ENCODE data around the gene AGBL3.

DNA sequence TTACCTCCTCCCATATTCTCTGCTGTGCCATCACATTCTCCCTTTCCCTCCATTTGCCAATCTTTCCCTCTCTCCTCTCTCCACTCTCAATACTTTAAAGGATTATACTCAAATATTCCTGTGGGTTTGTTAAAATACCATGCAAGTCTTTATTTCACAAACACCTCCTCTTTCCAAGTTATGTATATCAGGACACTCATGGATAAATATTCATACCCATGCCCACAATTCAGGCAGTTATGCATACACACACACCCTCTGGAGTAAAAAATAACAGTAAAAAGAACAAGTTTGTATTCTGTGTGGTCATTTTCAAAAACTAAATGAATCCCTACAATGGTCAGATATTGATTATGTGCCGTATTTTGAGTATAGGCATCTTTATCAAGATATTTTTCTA is 88.2 kb downstream of the AGBL3 start:
- TF ChIP-seq, protein P1, sequence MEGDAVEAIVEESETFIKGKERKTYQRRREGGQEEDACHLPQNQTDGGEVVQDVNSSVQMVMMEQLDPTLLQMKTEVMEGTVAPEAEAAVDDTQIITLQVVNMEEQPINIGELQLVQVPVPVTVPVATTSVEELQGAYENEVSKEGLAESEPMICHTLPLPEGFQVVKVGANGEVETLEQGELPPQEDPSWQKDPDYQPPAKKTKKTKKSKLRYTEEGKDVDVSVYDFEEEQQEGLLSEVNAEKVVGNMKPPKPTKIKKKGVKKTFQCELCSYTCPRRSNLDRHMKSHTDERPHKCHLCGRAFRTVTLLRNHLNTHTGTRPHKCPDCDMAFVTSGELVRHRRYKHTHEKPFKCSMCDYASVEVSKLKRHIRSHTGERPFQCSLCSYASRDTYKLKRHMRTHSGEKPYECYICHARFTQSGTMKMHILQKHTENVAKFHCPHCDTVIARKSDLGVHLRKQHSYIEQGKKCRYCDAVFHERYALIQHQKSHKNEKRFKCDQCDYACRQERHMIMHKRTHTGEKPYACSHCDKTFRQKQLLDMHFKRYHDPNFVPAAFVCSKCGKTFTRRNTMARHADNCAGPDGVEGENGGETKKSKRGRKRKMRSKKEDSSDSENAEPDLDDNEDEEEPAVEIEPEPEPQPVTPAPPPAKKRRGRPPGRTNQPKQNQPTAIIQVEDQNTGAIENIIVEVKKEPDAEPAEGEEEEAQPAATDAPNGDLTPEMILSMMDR (conservative IDR thresholded peaks at IDR 0.05 in 1 of 2, IDR thresholded peaks at IDR 0.05 in 1 of 2; ENCODE audit: extremely low read depth in 1 of 2, insufficient read depth in 1 of 2, low read depth in 1 of 2, low read length in 2 of 2): no peak
- no peak for TF ChIP-seq EZH2 (IDR thresholded peaks at IDR 0.05; ENCODE audit: borderline replicate concordance, low read length)
